Glomerular visceral epithelial cell (primary cell): ENCODE results near the gene EFEMP1.

Experiments
- DNase-seq: peaks from one replicate; pipeline ENCODE4 v3.0.0-alpha.2; 2016; ENCODE audit errors: extremely low spot score

Gene EFEMP1

GRCh38 chr2:55898386-55899040 lies 25.1 kb downstream of the EFEMP1 start:
- DNase-seq = no peak

GRCh38 chr2:55896633-55897032 lies 26.9 kb downstream of the EFEMP1 start:
- no peak for DNase-seq

DNA sequence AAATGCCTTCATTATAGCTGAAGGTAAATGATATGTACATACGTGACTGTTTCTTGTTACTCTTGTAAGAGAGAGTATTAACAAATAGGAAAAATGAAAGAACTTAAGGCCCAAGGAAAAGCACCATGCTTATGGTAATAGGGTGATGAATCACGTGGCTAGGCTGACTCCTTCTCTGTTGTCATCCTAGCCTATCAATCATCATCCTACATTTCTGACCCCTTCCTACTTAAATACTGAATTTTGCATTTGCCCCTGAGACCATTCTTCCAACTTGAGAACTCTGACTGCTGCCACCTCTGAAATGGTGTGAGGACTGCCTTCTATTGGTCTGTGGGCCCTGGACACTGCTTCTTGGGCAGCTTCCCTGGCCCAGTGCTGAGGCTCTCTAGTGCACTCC lies 28.9 kb downstream of the EFEMP1 start:
- DNase-seq = no peak

DNA sequence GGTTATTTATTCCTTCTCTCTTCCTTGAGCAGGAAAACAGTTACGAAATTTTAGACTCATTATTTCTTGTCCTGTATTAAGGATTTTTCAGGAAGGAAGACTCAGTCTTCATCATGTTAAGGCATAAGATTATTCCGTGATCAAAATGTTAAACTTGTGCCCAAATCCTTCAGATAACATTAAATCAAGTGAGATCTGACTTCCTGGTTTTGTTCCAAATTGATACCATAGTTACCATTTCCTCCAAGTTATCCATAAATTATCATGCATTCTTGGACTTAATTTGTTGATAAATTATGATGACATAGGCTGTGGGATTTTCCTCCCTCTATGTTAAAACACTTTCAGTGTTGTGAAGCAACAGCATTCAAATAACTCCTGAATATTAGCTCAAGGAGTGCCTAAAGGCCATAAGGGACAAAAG lies 31.9 kb downstream of the EFEMP1 start:
- no peak for DNase-seq

DNA sequence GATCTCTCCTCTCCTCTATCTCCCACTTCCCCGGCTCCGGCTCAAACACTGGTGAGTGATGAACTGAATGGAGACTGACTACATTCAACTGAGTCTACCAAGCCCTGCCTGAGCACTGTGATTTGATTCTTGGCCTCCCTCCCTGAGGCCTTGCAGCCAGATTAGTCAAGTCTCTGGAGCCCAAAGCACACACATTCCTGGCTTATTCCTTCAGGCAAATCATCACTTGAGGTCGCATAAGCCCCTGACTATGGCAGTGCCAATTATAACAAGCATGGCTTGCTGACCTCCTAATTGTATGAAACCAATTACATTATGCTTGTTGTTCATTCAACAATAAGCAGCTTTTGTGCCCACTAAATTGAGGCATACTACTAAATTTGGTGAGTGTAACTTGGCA lies 34.6 kb downstream of the EFEMP1 start:
- no peak for DNase-seq

- DNase-seq = peak; percentile 45
Measured at GRCh38 chr2:55887901-55888624, 35.5 kb downstream of the EFEMP1 start.

- no peak for DNase-seq
Measured at GRCh38 chr2:55887351-55887750, 36.2 kb downstream of the EFEMP1 start.

GRCh38 chr2:55885944-55886281 lies 37.7 kb downstream of the EFEMP1 start:
- DNase-seq = no peak

DNA sequence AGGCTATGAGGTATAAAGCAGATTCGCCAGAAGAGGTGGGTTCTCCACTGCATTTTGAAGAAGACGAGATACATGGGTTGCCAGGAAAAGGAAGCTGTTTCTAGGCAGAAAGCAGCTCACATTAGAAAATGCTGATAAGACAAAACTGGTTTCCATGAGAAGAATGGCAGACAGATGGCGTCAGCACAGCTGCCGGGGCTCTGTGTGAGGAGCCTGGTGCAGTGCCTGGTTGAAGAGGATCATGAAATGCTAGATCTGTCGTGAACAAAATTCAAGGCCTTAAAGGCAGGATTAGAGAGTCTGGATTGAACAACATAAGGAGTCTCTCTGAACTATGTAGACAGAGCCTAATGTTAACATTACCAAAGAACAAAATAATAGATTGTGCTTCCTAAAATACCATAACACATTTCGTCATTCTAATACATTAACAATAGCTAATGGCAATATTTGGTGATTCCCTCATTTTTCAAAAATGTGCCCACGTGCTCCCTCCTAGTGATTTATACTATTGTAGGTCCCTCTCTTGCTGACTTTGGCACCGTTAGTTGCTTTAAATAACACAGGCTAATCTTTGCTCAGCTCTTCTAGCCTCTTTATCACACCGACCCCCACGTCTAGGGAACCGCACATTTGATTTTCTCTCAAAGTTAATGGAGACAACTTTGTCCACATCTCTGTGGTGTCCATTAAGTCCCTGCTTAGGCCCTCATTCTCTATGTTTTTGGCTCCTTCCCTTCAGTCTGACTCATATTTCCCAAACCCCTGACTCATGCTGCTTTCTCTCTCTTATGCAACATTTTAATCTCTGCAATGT lies 38.2 kb downstream of the EFEMP1 start:
- DNase-seq = peak; percentile 82

DNA sequence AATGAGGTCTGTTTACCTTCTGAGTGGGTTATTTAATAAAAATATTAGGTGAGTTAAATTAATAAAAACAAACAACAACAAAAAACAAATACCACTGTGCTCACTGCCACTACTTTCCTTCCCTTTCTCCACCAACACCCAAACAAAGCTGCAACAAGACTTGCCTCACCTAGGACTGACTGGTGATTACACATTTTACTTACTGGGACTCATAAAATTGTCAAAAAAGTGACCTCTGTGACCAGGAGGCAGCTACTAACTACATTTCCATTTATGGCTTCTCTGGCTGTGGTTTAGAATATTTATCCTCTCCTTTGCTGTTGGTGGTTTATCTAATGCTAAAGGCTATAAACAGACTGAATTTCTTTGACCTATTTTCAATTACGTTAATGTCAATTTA lies 39.8 kb downstream of the EFEMP1 start:
- no peak for DNase-seq

- no peak for DNase-seq
Measured at GRCh38 chr2:55883357-55883756, 40.2 kb downstream of the EFEMP1 start.

DNA sequence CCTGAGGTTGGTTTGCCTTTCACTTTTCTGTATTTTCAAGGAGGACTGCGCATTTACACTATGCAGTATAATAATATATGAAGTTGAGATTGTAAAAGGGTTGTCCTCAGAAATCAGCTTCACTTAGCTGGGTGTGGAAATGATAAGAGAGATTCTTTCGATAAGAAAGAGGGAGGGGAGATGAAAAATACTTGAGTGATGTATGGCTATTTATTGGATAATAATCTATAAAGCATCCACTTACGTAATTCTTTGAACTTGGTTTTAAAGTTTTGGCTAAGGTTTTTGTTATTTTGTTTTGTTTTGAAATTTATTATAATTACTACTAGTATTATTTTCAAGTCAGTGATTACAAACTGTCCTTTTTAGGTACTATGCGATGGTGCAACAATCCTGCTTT lies 40.6 kb downstream of the EFEMP1 start:
- no peak for DNase-seq

DNA sequence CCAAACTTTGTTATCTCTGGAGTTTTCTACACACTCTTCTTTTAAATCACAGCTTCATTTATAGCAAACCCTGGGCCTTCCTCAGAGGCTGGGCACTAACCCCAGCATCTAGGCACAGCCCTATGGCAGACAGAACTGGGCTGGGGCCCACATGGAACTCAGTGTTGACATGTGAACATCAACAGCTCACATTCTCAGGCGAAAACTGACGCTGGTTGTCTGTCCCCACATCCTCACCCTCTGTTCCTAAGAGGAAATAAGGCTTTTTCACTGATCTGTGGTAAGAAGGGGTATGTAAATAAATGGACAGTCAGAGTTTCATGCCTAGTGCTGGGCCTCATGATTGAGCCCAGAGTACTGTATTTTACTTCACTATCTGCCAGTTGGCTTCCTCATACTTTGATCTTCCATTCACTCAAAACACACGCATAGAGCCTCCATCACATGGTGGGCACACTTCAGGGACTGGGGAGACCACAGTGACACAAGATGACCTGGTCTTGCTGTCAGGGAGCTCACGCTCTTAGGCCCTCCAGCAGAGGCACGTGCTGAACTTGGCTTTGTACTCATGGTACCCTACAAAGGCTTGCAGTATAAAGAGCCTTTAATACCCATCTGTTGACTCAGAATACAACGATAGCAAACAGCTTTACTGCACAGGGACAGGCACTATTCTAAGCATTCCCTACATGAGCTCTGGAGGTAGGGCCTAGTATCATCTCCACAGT lies 43.0 kb downstream of the EFEMP1 start:
- DNase-seq = no peak

DNA sequence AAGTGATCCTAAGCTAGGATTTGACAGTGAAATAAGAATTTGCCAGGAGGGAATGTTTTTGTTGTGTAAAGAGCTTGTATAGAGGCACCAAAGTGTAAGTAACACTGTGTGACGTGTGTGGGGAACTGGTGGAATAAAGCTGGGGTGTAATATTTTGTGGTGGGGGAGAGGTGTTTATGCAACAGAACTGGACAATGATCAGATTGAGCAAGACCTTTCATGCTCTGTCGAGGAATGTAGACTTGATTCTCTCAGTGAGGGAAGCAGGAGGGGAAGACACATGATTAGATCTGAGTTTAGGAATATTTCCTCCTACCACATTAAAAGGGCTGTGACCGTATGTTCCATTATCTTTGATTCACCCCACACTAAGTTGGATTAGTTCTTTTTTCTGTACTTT lies 43.6 kb downstream of the EFEMP1 start:
- no peak for DNase-seq

GRCh38 chr2:55877087-55877436 lies 46.5 kb downstream of the EFEMP1 start:
- no peak for DNase-seq

DNA sequence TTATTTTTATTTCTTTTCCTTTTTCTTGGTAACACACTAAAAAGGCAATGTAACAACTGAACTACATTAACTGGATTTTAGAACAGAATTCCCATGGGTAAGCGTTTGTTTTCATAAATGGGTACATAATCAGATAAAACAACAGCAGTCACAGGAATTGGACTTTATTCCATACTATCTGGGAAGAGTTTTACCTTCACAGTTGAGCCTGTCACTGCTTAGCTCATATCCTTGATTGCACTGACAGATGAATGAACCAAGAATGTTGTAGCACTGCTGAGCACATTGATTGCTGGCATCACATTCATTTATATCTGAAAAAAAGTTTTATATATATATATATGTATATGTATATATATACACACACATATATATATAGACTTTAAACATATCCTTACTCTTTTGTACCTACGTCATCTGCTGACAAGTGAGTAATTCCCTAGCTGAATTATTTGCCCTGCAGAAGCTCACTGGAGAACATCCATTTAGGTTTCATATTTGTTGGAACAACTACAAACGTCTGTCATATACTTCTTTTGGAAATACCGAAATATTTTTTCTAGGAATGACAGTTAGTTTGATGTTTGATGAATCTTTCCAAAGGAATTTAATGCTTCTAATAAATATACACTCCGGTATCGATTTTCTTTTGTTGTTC lies 47.0 kb downstream of the EFEMP1 start:
- DNase-seq = no peak

DNA sequence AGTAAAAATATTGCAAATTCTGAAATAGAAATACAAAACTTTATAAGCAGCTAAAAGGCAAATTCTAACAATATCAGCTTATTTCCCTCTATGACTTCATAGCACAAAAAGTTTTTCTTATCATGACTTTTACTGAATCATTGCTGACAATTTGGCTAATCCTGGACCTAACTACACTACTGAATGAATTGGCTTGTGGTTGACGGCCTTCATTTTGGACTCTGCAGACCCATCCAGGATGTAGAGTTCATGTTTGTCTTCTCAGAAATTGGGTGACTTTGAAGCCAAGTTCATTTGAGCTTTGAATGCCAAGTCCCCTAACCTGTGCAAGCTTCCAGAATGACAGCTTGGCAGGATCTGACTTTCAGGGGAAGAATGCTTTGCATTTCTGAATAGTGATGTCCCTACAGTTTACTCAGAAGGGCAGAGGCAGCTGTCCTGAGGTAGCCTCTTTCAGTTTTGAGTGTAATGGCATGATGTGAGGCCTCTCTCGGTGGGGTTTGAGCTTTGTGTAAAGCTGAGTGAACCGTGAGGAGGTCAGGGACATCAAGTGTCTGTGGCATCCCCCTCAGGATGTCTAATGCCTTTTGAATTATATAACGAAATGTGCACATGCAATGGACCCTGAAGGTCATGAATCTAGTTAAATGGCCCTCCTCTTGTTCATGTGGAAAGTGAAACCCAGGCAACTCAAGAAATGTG lies 48.0 kb downstream of the EFEMP1 start:
- DNase-seq = no peak

DNA sequence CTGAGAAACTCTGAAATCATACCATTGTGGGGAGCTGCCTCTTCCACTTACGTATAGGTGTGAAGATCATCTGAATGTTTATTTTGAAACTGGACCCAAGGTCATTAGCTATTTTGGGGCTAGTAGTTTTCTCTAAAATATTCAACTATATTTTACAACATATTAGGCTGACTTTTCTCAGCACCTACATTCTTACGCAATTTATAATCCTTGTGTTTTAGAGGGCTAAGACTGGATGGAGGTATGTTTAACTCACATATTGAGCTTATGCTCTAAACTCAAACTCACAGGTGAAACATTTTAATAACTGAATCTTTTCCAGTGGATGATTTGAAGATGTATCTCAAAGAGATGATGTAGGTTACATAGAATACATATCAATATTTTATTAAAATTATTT lies 49.2 kb downstream of the EFEMP1 start:
- DNase-seq = no peak

- no peak for DNase-seq
Measured at GRCh38 chr2:55871637-55872036, 51.9 kb downstream of the EFEMP1 start.

DNA sequence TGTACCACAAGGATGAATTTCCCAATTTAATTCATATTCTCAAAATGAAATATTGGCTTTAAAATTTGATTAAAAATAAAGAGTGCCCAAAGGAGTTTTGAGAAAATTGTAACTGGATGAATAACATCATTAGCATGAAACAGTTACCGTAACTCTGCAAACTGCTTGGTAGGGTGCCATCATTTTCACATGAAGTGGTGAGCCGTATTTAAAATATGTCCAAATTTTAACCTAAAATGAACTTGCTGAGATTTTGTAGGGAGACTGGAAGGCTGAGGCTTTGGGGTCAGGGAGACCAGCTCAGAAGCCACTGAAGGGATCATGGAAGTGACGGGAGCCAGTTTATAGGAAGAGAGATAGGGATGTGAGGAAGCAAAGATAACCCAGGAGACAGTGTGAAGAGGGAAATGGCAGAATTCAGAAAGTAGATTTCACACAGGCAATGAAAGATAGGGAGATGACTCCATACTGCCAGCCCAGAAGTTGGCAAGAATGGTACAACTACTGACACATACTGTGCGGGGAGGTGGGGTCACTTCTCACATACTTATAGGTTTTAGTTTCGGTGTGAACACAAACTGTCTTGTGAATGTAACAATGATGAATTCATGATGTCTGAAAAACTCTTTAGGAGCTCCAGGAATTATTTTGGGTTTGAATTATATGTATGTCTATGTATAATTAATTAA lies 53.8 kb downstream of the EFEMP1 start:
- no peak for DNase-seq
